NAMALWA (cell line): Measurements from ENCODE around the gene RERE.

Source experiments
- DNase-seq: peaks from one replicate; pipeline ENCODE4 v3.0.0-alpha.2; 2015; ENCODE audit warnings: low spot score

RERE gene

GRCh38 chr1:8329439-8329838, 488.0 kb downstream of the RERE start:
- no peak for DNase-seq

GRCh38 chr1:8328271-8328670, 489.2 kb downstream of the RERE start:
- no peak for DNase-seq

- DNase-seq = no peak
These were observed 491.2 kb downstream of the RERE start for GRCh38 chr1:8326265-8326664.

GRCh38 chr1:8325771-8326170, 491.7 kb downstream of the RERE start:
- no peak for DNase-seq

- no peak for DNase-seq
These were observed 493.1 kb downstream of the RERE start for GRCh38 chr1:8324176-8324810.

- DNase-seq = no peak
These were observed 493.7 kb downstream of the RERE start for GRCh38 chr1:8323706-8324105.

GRCh38 chr1:8321612-8322011, 495.8 kb downstream of the RERE start:
- DNase-seq = no peak

- DNase-seq = no peak
These were observed 499.0 kb downstream of the RERE start for GRCh38 chr1:8318436-8318835.

- DNase-seq = no peak
These were observed 499.6 kb downstream of the RERE start, which contains the start of gene SLC45A1 for GRCh38 chr1:8317647-8318381. Gene SLC45A1 (plus strand): TSS chr1:8318114. CDS start chr1:8324330, 6,216 bp downstream.

GRCh38 chr1:8315573-8316475, 501.6 kb downstream of the RERE start:
- DNase-seq = no peak

- peak; percentile 36 for DNase-seq
These were observed 502.8 kb downstream of the RERE start for GRCh38 chr1:8314346-8315280.

- DNase-seq = no peak
These were observed 504.2 kb downstream of the RERE start for GRCh38 chr1:8313231-8313630.

- no peak for DNase-seq
These were observed 504.9 kb downstream of the RERE start for GRCh38 chr1:8312235-8313218.

- DNase-seq = no peak
These were observed 506.2 kb downstream of the RERE start for GRCh38 chr1:8311068-8311718.

GRCh38 chr1:8307628-8308027, 509.8 kb downstream of the RERE start:
- no peak for DNase-seq

- no peak for DNase-seq
These were observed 513.6 kb downstream of the RERE start for GRCh38 chr1:8303876-8304275.

- no peak for DNase-seq
These were observed 514.3 kb downstream of the RERE start for GRCh38 chr1:8303141-8303540.
